ENCODE results near the gene TMCO1. TPM values are rescaled to one million over a fixed set of nuclear protein-coding genes. Genes with fewer than 3 reads are reported as not detected.

Gene TMCO1
- polyA plus RNA-seq, 2 of the 4 experiments (the other 2 are of a cell fraction) = 154 to 220 TPM

DNA sequence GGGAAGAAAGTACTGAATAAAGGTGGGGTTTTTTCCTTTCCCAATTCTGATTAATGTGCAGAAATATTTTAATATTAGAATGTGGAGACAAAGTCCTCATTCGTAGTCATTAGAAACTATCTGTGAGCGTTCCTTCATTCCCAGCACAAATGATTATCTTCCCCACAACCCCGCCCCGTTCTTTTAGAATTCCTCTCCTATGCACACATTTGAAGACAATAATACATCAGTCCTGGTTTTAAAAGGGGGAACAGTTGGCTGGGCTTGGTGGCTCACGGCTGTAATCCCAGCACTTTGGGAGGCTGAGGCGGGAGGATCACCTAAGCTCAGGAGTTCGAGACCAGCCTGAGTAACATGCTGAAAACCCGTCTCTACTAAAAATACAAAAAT lies 71.2 kb downstream of the TMCO1 start (continued):
- TF ChIP-seq, protein P1, sequence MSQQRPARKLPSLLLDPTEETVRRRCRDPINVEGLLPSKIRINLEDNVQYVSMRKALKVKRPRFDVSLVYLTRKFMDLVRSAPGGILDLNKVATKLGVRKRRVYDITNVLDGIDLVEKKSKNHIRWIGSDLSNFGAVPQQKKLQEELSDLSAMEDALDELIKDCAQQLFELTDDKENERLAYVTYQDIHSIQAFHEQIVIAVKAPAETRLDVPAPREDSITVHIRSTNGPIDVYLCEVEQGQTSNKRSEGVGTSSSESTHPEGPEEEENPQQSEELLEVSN (IDR thresholded peaks at IDR 0.05; ENCODE audit: borderline replicate concordance, low read depth) = no peak
- TF ChIP-seq CBX2 (IDR thresholded peaks at IDR 0.05; ENCODE audit: borderline replicate concordance, low read depth) = no peak
- TF ChIP-seq ZFP36 (IDR thresholded peaks at IDR 0.05; ENCODE audit: borderline replicate concordance, partially characterized antibody) = no peak
- TF ChIP-seq SMC3 (IDR thresholded peaks at IDR 0.05) = no peak
- TF ChIP-seq SREBF2 (IDR thresholded peaks at IDR 0.05) = no peak
- no peak for TF ChIP-seq POLR2AphosphoS2 (conservative IDR thresholded peaks at IDR 0.05; ENCODE audit: low read length)
- TF ChIP-seq EP300 (IDR thresholded peaks at IDR 0.05) = no peak

GRCh38 chr1:165696625-165697100 lies 72.0 kb downstream of the TMCO1 start:
- 80% methylated on average over 2 of the region's 2 CpGs for WGBS (ENCODE audit: missing lambda C conversion rate)
- H3K9me3 ChIP-seq = no peaks in the 10 kb centered on the region
- ATAC-seq (no peak), FAIRE-seq (no peak), DNase-seq (ENCODE audit: low read depth in 1 of 2, low spot score in 1 of 2) (no peak)
- H3K4me3 ChIP-seq = no peak overlapping the region
- H3K27ac ChIP-seq = 0 out of 6 replicates have a peak overlapping the region, but pooled peaks of 1 of the 2 experiments have one; percentile 16
- TF ChIP-seq MAFK (IDR thresholded peaks at IDR 0.05; ENCODE audit: partially characterized antibody) (peak; percentile 97), POLR2AphosphoS2 (conservative IDR thresholded peaks at IDR 0.05; ENCODE audit: low read length) (no peak)
- H3K4me2 ChIP-seq = peak overlapping the region; percentile 89
- H3K4me1 ChIP-seq = peaks cover 15% of the 10 kb centered on the region
- CTCF ChIA-PET = interaction anchor here (1.0 to 3.0 kb wide), 6 partner anchors 10 to 305 kb away, joined by 3 to 15 read pairs (median 6); no protein-coding TSS in a partner anchor
- POLR2A ChIA-PET = no interaction called here

DNA sequence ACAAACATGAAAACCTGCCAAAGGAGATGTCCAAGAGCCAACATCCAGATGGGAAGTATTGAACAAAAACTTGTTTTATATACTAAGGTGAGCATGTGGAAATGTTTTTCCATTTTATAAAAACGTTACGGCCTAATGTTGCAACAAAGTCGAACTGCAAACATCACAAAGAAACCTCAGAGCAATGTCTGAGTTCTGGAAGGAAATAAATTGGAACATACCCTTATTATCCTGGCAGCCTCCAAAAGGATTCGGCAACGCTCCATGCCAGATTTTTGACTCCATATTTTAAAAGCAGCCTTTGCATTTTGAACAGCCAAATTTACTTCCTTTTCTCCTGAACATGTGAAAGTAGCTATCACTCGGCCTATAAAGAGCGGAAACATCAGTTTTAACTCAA lies 73.6 kb downstream of the TMCO1 start:
- CTCF ChIA-PET = interaction anchor here (1.5 kb wide), 1 partner anchor 93 kb away, joined by 3 read pairs; no protein-coding TSS in a partner anchor
- FAIRE-seq = no peak
- POLR2A ChIA-PET = no interaction called here

DNA sequence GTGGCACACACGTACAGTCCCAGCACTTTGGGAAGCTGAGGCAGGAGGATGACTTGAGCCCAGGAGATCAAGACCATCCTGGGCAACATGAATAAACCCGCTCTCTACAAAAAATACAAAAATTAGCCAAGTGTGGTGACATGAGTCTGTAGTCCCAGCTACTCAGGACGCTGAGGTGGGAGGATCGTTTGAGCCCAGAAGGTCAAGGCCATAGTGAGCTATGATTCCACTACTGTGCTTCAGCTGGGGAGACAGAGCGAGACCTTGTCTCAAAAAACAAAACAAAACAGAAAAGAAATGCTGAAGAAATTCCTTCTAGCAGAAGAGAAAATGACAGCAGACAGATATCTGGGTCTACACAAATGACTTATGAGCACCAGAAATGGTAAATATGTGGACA lies 80.6 kb downstream of the TMCO1 start:
- ATAC-seq = no peak
- Histone ChIP-seq H3K27ac (no peak overlapping the region), H3K4me2 (no peak overlapping the region), H3K4me3 (no peak overlapping the region), H3K9me3 (0 out of 3 replicates have a peak, but pooled peaks cover 9% of the 10 kb centered on the region), H3K4me1 (no peaks in the 10 kb centered on the region)
- no peak for TF ChIP-seq MYC (IDR thresholded peaks at IDR 0.05; ENCODE audit: borderline replicate concordance, low read length)
- no peak for TF ChIP-seq BHLHE40 (IDR thresholded peaks at IDR 0.05; ENCODE audit: low read depth, low read length)
- TF ChIP-seq, protein P2, sequence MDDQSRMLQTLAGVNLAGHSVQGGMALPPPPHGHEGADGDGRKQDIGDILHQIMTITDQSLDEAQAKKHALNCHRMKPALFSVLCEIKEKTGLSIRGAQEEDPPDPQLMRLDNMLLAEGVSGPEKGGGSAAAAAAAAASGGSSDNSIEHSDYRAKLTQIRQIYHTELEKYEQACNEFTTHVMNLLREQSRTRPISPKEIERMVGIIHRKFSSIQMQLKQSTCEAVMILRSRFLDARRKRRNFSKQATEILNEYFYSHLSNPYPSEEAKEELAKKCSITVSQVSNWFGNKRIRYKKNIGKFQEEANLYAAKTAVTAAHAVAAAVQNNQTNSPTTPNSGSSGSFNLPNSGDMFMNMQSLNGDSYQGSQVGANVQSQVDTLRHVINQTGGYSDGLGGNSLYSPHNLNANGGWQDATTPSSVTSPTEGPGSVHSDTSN (IDR thresholded peaks at IDR 0.05) = no peak
- TF ChIP-seq CEBPB (IDR thresholded peaks at IDR 0.05) = no peak
- TF ChIP-seq CTCF (IDR thresholded peaks at IDR 0.05) = no peak
- no peak for TF ChIP-seq EHF (CRISPR knock-in tag; IDR thresholded peaks at IDR 0.05)
- no peak for TF ChIP-seq RARB (CRISPR knock-in tag; IDR thresholded peaks at IDR 0.05)
- TF ChIP-seq CHD2 (IDR thresholded peaks at IDR 0.05; ENCODE audit: low read length, partially characterized antibody) = no peak
- TF ChIP-seq HOXB13 (CRISPR knock-in tag; IDR thresholded peaks at IDR 0.05; ENCODE audit: low read depth) = no peak
- TF ChIP-seq HOXB5 (CRISPR knock-in tag; IDR thresholded peaks at IDR 0.05) = no peak
- no peak for TF ChIP-seq RFX5 (IDR thresholded peaks at IDR 0.05)
- no peak for TF ChIP-seq POLR2AphosphoS2 (conservative IDR thresholded peaks at IDR 0.05; ENCODE audit: low read length)
- TF ChIP-seq, protein P3, sequence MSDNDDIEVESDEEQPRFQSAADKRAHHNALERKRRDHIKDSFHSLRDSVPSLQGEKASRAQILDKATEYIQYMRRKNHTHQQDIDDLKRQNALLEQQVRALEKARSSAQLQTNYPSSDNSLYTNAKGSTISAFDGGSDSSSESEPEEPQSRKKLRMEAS (IDR thresholded peaks at IDR 0.05) = no peak
- no peak for TF ChIP-seq RAD21 (conservative IDR thresholded peaks at IDR 0.05 in 1 of 2, IDR thresholded peaks at IDR 0.05 in 1 of 2)
- TF ChIP-seq NR3C1 (IDR thresholded peaks at IDR 0.05) = no peak
- no peak for TF ChIP-seq SREBF2 (IDR thresholded peaks at IDR 0.05)
- no peak for TF ChIP-seq ZSCAN20 (CRISPR knock-in tag; IDR thresholded peaks at IDR 0.05)
- no peak for TF ChIP-seq CBX8 (IDR thresholded peaks at IDR 0.05)
- TF ChIP-seq POLR2A (IDR thresholded peaks at IDR 0.05; ENCODE audit: low read length) = no peak
- TF ChIP-seq JUN (IDR thresholded peaks at IDR 0.05) = no peak
- WGBS (ENCODE audit: missing lambda C conversion rate) = 91% methylated on average over 5 of the region's 5 CpGs
- DNase-seq (ENCODE audit: low read depth in 1 of 2, low spot score in 1 of 2) = no peak
- FAIRE-seq = no peak
- CTCF ChIA-PET = no interaction called here
- POLR2A ChIA-PET = no interaction called here

More for the DNA sequence above, 73.6 kb downstream of the TMCO1 start:
- Histone ChIP-seq H3K4me1 (peaks cover 15% of the 10 kb centered on the region), H3K9me3 (no peaks in the 10 kb centered on the region), H3K4me3 (no peak overlapping the region), H3K27ac (no peak overlapping the region), H3K4me2 (no peak overlapping the region)
- DNase-seq (ENCODE audit: low read depth in 1 of 2, low spot score in 1 of 2) (no peak), ATAC-seq (no peak)
- TF ChIP-seq RNF2 (IDR thresholded peaks at IDR 0.05; ENCODE audit: borderline replicate concordance, low read depth) (no peak), MAFK (IDR thresholded peaks at IDR 0.05; ENCODE audit: partially characterized antibody) (no peak)
- 92% methylated on average over 7 of the region's 7 CpGs for WGBS (ENCODE audit: missing lambda C conversion rate)

Data from A549 (cell line).